GM21529 (cell line): ENCODE measurements around the gene KRTAP22-1.

Source experiments
- ATAC-seq: cut with Tn5 transposase; IDR thresholded peaks from one replicate; pipeline ENCODE4 v1.9.1; 2021; ENCODE audit not compliant: unreplicated experiment

The KRTAP22-1 gene

DNA sequence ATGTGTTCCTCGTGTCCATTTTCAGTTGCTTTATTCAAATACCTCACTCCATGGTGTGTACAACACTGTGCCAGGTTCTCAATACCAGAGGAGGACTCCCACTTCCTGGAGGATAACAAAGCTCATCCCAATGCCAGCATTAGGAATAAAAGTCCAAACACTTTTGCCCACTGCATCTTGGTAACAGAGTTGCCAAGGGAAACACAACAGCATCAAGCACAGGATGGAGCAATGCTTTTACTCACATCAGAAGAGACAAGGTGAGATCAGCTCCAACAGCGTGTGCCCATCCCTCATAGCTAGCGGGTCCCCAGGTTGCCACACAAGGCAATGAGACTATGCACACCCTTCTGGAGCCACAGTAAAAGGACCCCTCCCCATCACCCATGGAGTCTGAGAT is 22.5 kb downstream of the KRTAP22-1 start:
- no peak for ATAC-seq

DNA sequence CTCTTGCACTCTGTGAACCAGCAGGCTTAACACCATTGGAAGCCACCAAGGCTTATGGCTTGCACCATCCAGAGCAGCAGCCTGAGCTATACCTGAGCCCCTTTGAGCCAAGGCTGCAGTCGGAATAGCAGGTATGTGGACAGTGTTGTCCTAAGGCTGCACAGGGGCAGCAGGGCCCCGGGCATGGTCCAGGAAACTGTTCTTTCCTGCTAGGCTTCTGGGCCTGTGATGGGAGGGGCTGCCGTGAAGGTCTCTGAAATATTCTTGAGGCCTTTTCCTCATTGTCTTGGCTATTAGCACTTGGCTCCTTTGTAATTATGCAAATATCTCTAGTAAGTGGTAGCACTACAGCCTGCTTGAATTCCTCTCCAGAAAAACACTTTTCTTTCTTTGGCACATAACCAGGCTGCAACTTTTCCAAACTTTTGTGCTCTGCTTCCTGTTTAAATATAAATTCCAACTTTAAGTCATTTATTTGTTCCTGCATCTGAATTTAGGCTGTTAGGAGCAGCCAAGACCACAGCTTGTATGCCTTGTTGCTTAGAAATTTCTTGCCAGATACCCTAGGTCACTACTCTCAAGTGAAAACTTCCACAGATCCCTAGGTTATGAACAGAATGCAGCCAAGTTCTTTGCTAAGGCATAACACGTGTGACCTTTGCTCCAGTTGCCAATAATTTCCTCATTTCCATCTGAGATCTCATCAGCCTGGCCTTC is 24.7 kb downstream of the KRTAP22-1 start:
- ATAC-seq, result no peak

DNA sequence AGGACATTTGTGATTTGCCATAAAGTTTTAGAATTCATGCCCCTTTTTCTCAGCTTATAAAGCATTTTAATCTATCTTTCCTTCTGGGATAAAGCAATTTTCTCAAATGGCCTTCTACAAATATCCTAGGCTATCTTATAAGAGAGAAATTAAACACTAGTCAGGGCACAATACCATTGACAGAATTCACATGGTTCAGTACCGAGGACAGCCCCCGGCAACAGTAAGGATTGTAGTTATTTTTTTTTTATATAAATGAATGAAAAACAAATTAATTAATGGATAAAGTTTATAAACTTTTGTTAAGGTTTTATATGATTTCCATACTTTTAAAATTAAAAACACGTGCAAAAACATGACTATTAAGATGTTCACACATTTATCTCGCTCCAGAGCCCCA is 27.2 kb downstream of the KRTAP22-1 start:
- no peak for ATAC-seq

DNA sequence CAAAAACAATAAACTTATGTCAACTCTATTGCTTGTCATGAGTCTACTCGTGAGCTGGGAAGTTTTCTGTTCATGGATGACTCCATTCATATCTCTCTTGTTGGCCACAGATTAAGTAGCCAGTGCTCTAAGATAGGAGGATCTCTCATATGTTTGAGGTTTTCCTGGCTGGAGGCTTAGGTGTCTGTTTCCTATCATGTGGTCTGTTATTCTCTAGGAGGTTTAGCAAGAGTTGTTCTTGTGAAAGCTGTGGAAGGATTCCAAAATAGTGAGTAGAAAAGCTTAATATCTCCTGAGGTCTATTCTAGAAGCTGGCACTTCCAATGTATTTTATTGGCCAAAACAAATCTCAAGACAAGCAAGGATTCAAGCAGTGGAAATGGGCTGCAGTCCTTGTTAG is 28.3 kb downstream of the KRTAP22-1 start:
- no peak for ATAC-seq

DNA sequence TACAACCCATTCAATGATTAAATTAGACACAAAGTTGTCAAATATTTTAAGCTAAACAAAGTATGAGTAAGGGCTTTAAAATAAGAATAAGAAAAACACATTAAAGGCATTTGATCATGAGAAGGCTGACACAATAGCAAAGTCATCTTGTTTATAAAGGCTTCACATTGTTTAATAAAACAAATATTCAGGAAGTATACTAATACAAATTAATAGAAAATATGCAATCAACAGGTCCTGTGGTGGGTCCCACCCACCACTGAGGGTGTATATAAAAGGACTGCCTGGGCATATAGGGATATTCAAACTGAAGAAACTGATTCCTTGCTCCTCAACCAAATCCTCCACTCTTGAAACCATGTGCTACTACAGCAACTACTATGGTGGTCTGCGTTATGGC is 34.0 kb downstream of the KRTAP22-1 start, which contains the start of gene KRTAP20-2:
Gene KRTAP20-2, plus strand, starts transcription at position 301 of the 400 bp plus-strand sequence. Its CDS starts 58 bp downstream, at position 359.
- no peak for ATAC-seq

DNA sequence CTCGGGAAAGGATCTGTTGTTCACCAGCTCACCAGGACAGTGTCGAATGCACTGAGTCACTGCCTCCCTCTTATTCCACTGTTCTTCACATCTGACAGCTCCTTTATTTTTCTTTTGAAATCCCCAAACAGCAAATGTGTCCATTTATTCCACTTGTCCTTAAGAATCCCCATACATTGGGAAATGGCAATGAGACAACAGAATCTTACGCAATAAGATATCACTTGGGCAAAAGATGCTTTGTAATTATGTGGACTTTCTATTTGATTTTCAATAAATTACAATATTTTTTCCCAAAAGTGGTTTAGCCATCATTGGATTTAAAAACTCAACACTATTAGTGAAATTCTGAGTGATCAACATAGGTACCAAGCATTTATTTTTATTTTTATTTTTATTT is 37.8 kb downstream of the KRTAP22-1 start:
- no peak for ATAC-seq

DNA sequence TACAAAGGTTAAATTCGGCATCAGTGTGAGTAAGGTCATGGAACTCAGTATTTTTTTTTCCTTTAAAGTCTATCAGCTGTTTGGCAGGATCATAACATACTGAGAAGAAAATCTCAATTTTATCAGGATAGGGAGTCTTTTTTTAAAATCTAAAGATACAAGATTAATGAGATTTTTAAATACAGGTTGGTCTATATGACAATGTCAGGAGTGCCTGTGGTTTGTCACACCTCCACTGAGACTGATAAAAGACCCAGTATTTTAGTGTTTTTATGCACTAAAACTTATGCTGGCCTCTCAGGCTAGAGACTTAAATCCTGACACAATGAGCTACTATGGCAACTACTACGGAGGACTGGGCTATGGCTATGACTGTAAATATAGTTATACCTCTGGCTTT is 41.7 kb downstream of the KRTAP22-1 start, which contains the start of gene KRTAP20-3:
Gene KRTAP20-3, plus strand, starts transcription at position 301 of the 400 bp plus-strand sequence.
- no peak for ATAC-seq

DNA sequence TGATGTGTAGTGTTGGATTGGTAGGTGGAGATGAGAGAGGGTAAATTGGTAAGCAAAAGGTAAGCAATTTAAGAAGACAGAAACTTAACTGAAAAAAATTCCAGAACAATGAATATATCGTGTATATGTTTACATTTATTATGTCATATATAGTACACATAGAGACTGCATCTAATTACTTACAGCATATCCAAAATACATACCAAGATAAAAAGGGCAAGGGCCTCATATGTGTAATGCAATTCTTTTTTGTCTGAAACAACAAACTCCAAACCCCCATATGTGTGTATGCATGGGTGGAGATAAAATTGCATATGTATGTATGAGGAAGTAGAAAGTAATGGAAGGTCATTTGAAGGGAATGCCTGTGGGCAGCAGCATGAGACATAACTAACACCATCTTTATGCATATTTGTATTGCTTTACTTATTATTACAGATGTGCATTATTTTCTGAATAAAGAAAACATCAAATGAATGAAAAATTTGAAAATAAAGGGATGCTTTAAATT is 46.1 kb downstream of the KRTAP22-1 start:
- no peak for ATAC-seq
